ENCODE data around the gene CWC27. TPM values are rescaled to one million over a fixed set of nuclear protein-coding genes. Genes with fewer than 3 reads are reported as not detected.

The CWC27 gene
- total and polyA plus RNA-seq, 7 donors = 16.0 to 31.2 (median 19.3) TPM

DNA sequence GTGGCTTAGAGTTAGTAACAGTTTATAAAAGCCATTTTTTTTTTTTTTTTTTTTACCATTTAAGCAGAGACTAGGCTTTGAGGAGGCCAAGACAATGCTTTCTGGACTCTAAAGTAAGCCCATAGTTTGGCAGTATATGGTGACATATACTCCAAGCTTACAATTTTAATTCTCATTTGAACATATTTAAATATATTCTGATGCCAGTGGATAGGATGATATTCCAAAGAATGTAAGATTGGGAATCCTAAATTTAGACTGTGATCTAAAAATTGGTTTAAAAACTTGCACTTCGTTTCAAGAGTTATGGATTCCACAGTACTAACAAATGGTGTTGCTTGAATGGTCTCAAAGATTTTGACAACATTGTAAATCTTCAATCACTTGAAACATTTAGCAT lies 112.1 kb downstream of the CWC27 start:
- no peaks in the 10 kb centered on the region for H3K9me3 ChIP-seq
- TF ChIP-seq, protein P1, sequence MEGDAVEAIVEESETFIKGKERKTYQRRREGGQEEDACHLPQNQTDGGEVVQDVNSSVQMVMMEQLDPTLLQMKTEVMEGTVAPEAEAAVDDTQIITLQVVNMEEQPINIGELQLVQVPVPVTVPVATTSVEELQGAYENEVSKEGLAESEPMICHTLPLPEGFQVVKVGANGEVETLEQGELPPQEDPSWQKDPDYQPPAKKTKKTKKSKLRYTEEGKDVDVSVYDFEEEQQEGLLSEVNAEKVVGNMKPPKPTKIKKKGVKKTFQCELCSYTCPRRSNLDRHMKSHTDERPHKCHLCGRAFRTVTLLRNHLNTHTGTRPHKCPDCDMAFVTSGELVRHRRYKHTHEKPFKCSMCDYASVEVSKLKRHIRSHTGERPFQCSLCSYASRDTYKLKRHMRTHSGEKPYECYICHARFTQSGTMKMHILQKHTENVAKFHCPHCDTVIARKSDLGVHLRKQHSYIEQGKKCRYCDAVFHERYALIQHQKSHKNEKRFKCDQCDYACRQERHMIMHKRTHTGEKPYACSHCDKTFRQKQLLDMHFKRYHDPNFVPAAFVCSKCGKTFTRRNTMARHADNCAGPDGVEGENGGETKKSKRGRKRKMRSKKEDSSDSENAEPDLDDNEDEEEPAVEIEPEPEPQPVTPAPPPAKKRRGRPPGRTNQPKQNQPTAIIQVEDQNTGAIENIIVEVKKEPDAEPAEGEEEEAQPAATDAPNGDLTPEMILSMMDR (IDR thresholded peaks at IDR 0.05) = no peak
- DNase-seq (no peak), ATAC-seq (no peak)
- no peaks in the 10 kb centered on the region for H3K27me3 ChIP-seq (ENCODE audit: insufficient read depth in 3 of 3, low read length in 2 of 3)
- H3K27ac ChIP-seq = no peak overlapping the region
- intact Hi-C loops (cut with DNase I) = no loop called here
- no peak overlapping the region for H3K4me3 ChIP-seq
- 92 to 95% (median 94%) methylated on average over 1 of the region's 1 CpG for WGBS, 3 donors
- H3K4me1 ChIP-seq = no peaks in the 10 kb centered on the region
- peaks cover 0 to 2% of the 10 kb centered on the region in 2 donors for H3K36me3 ChIP-seq (ENCODE audit: insufficient read depth in 1 of 2, low read depth in 1 of 2)

DNA sequence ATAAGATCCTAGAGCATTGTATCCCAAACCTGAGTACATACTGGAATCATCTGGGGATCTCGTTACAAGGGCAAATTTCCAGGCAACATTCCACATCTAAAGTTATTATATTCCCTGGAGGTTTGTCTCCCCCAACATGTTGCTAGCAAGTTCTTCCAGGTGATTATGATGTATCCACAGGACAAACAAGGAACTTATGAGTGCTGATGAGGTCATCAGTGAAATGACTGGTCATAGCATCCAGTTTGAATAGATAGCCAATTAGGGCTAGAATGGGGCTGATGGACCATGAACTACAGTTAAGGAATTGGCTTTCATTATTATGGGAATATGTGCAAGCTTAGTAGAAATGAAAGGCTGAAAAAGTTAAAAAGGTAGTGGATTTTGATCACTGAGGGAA lies 115.2 kb downstream of the CWC27 start:
- intact Hi-C loops (cut with DNase I) = no loop called here
- TF ChIP-seq, protein P1 (IDR thresholded peaks at IDR 0.05) = no peak
- ATAC-seq (no peak), DNase-seq (no peak)
- H3K27ac ChIP-seq = no peak overlapping the region
- H3K4me1 ChIP-seq = no peaks in the 10 kb centered on the region
- no peaks in the 10 kb centered on the region for H3K9me3 ChIP-seq
- WGBS, 3 donors = 69 to 77% (median 74%) methylated on average over 1 of the region's 1 CpG
- no peaks in the 10 kb centered on the region for H3K27me3 ChIP-seq (ENCODE audit: insufficient read depth in 3 of 3, low read length in 2 of 3)
- peaks cover 0 to 2% of the 10 kb centered on the region in 2 donors for H3K36me3 ChIP-seq (ENCODE audit: insufficient read depth in 1 of 2, low read depth in 1 of 2)
- no peak overlapping the region for H3K4me3 ChIP-seq

DNA sequence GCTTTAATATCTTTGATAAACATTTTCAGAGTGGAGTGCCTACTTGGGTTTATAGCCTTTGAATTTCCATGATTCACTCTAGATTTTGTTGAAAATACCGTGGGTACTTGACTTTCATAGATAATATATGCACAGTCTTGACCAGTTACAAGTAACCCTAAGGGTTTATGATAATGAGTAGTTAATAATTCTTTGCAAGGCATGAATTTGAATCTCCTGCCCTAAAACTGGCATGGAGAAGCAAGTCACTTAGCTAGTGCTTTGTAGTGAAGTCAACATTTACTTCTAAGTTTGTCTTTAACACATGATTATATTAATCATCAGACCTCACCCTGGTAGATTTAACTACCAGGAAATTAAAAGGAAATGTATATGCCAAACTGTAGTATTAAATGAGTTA lies 115.8 kb downstream of the CWC27 start:
- intact Hi-C loops (cut with DNase I) = no loop called here
- no peak for ATAC-seq

DNA sequence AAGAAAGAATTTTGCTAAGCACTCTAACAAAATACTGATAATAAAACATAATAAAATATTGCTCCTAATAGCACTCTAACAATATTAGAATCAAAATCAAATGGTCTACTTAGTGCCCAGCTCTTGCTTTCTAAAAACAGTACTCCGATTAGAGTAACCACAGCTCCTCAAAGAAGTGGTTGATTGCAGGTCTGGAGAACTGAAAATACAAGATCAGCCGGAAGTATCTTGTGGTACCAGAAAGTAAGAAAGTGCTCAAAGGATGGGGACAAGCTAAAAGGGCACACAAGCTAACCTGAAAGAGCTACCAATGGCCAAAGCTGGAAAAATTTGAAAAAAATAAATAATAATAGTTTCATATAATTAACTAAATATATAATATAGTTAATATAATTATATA lies 119.2 kb downstream of the CWC27 start:
- peaks cover 0 to 2% of the 10 kb centered on the region in 2 donors for H3K36me3 ChIP-seq (ENCODE audit: insufficient read depth in 1 of 2, low read depth in 1 of 2)
- H3K27me3 ChIP-seq (ENCODE audit: insufficient read depth in 3 of 3, low read length in 2 of 3) = no peaks in the 10 kb centered on the region
- H3K9me3 ChIP-seq = no peaks in the 10 kb centered on the region
- DNase-seq = no peak
- intact Hi-C loops (cut with DNase I) = no loop called here
- 96 to 100% (median 98%) methylated on average over 2 of the region's 2 CpGs for WGBS, 3 donors
- ATAC-seq = no peak
- TF ChIP-seq, protein P1 (IDR thresholded peaks at IDR 0.05) = no peak
- H3K27ac ChIP-seq = no peak overlapping the region
- no peak overlapping the region for H3K4me3 ChIP-seq
- no peaks in the 10 kb centered on the region for H3K4me1 ChIP-seq

More for the DNA sequence above, 115.8 kb downstream of the CWC27 start:
- H3K4me3 ChIP-seq = no peak overlapping the region
- H3K4me1 ChIP-seq = no peaks in the 10 kb centered on the region
- H3K36me3 ChIP-seq (ENCODE audit: insufficient read depth in 1 of 2, low read depth in 1 of 2) = peaks cover 0 to 2% of the 10 kb centered on the region in 2 donors
- H3K9me3 ChIP-seq = no peaks in the 10 kb centered on the region
- 90 to 100% (median 92%) methylated on average over 1 of the region's 1 CpG for WGBS, 3 donors
- no peak overlapping the region for H3K27ac ChIP-seq
- H3K27me3 ChIP-seq (ENCODE audit: insufficient read depth in 3 of 3, low read length in 2 of 3) = no peaks in the 10 kb centered on the region
- no peak for DNase-seq
- TF ChIP-seq, protein P1 (IDR thresholded peaks at IDR 0.05) = no peak

DNA sequence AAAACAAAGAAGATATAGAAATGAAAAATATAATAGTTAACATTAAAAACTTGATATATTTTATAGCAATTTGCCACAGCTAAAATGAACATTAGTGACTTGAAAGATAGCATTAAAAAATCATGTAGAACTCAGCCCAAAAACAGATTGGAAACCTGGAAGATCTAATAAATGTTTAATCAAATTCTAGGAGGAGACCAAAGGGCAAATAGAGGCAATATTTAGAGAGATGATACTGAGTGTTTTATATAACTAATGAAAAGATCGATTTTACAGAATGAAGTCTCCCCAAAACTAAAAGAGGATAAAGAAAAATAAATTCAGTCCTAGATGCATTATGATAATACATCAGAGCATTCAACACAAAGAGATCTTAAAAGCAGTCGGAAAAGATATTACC lies 127.0 kb downstream of the CWC27 start:
- TF ChIP-seq, protein P1 (IDR thresholded peaks at IDR 0.05) = no peak
- no peak overlapping the region for H3K4me3 ChIP-seq
- no peak overlapping the region for H3K27ac ChIP-seq
- no peaks in the 10 kb centered on the region for H3K4me1 ChIP-seq
- intact Hi-C loops (cut with DNase I) = no loop called here
- H3K9me3 ChIP-seq = no peaks in the 10 kb centered on the region
- no peak for DNase-seq
- no peaks in the 10 kb centered on the region for H3K27me3 ChIP-seq (ENCODE audit: insufficient read depth in 3 of 3, low read length in 2 of 3)
- ATAC-seq = no peak
- WGBS, 3 donors = 97 to 98% (median 97%) methylated on average over 2 of the region's 2 CpGs
- no peaks in the 10 kb centered on the region for H3K36me3 ChIP-seq (ENCODE audit: insufficient read depth in 1 of 2, low read depth in 1 of 2)

All from psoas muscle (tissue), 8 donors.